Measurements from ENCODE around the gene ATM.

GRCh38 chr11:108269583-108269982 lies 46.7 kb downstream of the ATM start:
- no peak for TF ChIP-seq SP1 (IDR thresholded peaks at IDR 0.05)
- TF ChIP-seq ELF4 (IDR thresholded peaks at IDR 0.05): no peak
- no peak for TF ChIP-seq NFRKB (IDR thresholded peaks at IDR 0.05)
- no peak for TF ChIP-seq LEF1 (IDR thresholded peaks at IDR 0.05; ENCODE audit: borderline replicate concordance)
- no peak for TF ChIP-seq L3MBTL2 (conservative IDR thresholded peaks at IDR 0.05)
- TF ChIP-seq PKNOX1 (IDR thresholded peaks at IDR 0.05): no peak

Measured in HEK293T (cell line).